Measurements from ENCODE around the gene EXOC3. TPM values are rescaled to one million over a fixed set of nuclear protein-coding genes. Genes with fewer than 3 reads are reported as not detected.
A peak's percentile ranks its signal among the peaks of the same experiment; 100 is the strongest.

EXOC3 gene
- total RNA-seq, 4 donors from 2014 or later = 49.5 to 87.5 (median 59.0) TPM

DNA sequence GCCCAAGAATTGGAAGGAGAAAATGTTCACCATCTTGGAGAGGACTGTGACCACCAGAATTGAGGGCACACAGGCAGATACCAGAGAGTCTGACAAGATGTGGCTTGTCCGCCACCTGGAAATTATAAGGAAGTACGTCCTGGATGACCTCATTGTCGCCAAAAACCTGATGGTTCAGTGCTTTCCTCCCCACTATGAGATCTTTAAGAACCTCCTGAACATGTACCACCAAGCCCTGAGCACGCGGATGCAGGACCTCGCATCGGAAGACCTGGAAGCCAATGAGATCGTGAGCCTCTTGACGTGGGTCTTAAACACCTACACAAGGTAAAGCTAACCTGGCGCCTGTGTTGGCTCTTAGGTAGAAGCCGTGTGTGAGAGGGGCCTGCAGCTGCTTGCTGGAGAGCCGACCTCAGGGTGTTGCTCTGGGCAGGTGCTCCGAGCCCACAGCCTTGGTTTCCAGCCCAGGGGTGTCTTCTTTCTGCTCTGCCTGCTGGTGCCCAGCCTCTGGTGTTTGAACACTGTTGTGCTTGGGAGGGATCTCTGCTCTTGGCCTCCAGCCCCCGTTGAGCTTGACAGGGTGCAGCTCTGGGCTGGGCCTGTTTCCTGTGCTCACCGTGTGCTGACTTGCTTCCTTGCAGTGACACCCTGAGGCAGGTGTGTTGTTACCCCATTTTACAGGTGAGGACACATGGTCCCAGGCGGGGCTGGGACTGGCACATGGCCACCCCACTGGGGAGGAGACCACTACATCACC lies 10.9 kb downstream of the EXOC3 start:
- 47 to 64% methylated on average over 14 to 16 of the region's 16 CpGs for WGBS, 2 donors
- intact Hi-C loops (cut with DNase I; ENCODE audit: low total_unique reads) = no loop called here
- TF ChIP-seq POLR2A (IDR thresholded peaks at IDR 0.05) = no peak
- TF ChIP-seq, protein P1, sequence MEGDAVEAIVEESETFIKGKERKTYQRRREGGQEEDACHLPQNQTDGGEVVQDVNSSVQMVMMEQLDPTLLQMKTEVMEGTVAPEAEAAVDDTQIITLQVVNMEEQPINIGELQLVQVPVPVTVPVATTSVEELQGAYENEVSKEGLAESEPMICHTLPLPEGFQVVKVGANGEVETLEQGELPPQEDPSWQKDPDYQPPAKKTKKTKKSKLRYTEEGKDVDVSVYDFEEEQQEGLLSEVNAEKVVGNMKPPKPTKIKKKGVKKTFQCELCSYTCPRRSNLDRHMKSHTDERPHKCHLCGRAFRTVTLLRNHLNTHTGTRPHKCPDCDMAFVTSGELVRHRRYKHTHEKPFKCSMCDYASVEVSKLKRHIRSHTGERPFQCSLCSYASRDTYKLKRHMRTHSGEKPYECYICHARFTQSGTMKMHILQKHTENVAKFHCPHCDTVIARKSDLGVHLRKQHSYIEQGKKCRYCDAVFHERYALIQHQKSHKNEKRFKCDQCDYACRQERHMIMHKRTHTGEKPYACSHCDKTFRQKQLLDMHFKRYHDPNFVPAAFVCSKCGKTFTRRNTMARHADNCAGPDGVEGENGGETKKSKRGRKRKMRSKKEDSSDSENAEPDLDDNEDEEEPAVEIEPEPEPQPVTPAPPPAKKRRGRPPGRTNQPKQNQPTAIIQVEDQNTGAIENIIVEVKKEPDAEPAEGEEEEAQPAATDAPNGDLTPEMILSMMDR (IDR thresholded peaks at IDR 0.05) = no peak
- DNase-seq (ENCODE audit: low spot score in 2 of 2) = peak in 1 of 2 donors; percentile 70
- no peak overlapping the region for H3K4me3 ChIP-seq (ENCODE audit: low read depth, poor library complexity, severe bottlenecking)

DNA sequence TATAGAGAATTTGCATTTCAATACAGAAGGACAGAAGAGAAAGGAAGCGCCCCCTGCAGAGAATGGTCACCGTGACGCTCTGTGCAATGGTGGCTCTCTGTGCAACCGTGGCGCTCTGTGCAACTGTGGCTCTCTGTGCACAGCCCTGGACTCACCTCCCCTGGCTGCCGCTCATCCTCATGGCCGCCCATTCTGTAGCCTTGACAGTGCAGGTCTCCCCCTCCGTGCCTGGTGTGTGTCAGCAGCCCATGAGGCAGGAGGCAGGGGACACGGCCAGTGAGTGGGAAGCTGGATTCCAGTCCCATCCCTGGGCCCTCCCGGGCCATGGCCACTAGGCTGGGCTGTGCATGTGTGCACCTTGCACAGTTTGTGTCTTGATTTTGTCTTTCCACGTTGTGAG lies 12.0 kb downstream of the EXOC3 start:
- 84 to 92% methylated on average over 11 of the region's 11 CpGs for WGBS, 2 donors
- no peak overlapping the region for H3K4me3 ChIP-seq (ENCODE audit: low read depth, poor library complexity, severe bottlenecking)
- TF ChIP-seq, protein P1 (IDR thresholded peaks at IDR 0.05) = no peak
- no peak for TF ChIP-seq POLR2A (IDR thresholded peaks at IDR 0.05)
- peak in 1 of 2 donors; percentile 73 for DNase-seq (ENCODE audit: low spot score in 2 of 2)
- intact Hi-C loops (cut with DNase I; ENCODE audit: low total_unique reads) = no loop called here

DNA sequence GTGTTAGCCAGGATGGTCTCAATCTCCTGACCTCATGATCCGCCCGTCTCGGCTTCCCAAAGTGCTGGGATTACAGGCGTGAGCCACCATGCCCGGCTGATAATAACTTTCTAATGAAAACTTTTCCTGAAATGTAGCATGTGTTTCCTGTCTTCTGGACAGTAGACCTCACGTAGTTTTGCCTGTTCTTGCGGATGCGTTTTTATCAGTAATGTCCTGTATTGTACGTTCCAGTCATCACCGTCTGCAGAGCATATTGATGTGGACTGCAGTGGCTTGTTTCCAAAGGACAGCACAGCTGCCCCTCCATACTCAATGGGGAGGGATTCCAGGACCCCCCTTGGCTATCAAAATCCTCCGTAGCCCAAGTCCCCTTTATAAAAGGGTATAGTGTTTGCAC lies 12.8 kb downstream of the EXOC3 start:
- peak in 1 of 2 donors; percentile 43 for DNase-seq (ENCODE audit: low spot score in 2 of 2)
- H3K4me3 ChIP-seq (ENCODE audit: low read depth, poor library complexity, severe bottlenecking) = no peak overlapping the region
- TF ChIP-seq POLR2A (IDR thresholded peaks at IDR 0.05) = no peak
- intact Hi-C loops (cut with DNase I; ENCODE audit: low total_unique reads) = no loop called here
- WGBS, 2 donors = 92% methylated on average over 11 of the region's 11 CpGs

DNA sequence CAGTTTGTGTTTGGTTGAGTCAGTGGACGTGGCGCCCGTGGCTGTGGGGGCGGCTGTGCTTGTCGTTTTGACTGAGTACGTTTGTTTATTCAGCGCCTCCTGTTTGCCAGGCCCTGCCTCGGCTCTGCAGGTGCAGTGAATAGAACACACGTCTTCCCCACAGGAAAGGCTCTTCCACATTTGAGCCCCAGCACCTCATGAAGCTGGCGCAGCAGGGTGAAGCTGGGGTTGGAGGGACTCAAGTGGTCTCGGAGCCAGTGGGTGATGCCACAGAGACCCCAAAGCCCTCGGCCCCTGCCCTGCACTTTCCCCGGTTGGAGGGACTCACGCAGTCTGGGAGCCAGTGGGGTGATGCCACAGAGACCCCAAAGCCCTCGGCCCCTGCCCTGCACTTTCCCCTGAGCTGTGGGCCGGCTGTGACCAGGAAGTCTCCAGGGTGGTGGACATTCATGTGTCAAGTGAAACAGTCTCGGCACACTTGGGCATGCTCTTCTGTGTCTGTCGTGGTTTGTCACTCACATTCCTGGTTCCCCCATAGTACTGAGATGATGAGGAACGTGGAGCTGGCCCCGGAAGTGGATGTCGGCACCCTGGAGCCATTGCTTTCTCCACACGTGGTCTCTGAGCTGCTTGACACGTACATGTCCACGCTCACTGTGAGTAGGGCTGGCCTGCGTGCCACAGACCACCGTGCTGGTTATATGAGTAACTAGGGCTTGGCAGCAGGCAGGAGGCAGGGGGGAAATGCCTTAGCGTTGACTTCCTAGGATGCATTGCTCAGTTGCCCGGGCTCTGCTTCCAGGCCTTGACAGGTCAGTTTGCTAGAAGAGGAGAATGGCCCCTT lies 13.6 kb downstream of the EXOC3 start:
- H3K4me3 ChIP-seq (ENCODE audit: low read depth, poor library complexity, severe bottlenecking) = no peak overlapping the region
- DNase-seq (ENCODE audit: low spot score in 2 of 2) = peak in 1 of 2 donors; percentile 75
- 88 to 90% methylated on average over 23 to 27 of the region's 28 CpGs for WGBS, 2 donors
- intact Hi-C loops (cut with DNase I; ENCODE audit: low total_unique reads) = no loop called here
- TF ChIP-seq, protein P1 (IDR thresholded peaks at IDR 0.05) = no peak
- no peak for TF ChIP-seq POLR2A (IDR thresholded peaks at IDR 0.05)

DNA sequence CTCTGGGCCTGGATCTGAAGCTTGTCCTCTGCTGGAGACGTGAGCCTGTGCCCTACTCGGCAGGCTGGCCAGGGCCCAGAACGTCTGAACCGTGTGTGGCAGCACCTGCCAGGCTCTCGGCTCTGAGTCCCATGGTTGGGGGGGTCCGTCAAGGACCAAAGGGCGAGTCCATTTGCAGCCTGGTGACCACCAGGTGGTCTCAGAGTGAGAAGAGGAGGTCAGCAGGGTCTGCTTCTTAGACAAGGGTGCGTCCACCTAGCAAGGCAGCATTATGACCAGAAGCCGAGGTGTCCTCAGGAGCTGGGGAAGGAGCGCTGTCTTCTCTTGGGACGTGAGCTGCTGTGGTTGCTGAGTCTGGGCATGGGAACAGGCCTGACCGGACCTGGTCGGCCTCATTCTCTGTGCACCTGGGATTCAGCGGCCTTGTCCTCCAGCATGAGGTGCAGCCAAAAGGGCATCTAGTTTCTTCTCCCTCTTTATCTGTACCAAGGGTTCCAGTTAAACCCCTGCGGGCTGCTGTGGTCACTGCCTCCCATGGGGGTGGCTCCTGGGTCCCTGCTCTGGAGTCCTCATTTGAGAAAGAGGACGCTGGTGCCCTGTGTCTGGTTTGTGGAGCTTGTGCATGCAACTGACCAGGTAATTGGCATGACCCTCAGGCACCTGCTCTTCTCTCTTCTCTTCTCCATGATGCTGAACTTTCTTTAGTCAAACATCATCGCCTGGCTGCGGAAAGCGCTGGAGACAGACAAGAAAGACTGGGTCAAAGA lies 14.4 kb downstream of the EXOC3 start:
- 93 to 95% methylated on average over 16 to 19 of the region's 19 CpGs for WGBS, 2 donors
- DNase-seq (ENCODE audit: low spot score in 2 of 2) = peak in 1 of 2 donors; percentile 81
- TF ChIP-seq, protein P1 (IDR thresholded peaks at IDR 0.05) = no peak
- TF ChIP-seq POLR2A (IDR thresholded peaks at IDR 0.05) = no peak
- H3K4me3 ChIP-seq (ENCODE audit: low read depth, poor library complexity, severe bottlenecking) = no peak overlapping the region
- intact Hi-C loops (cut with DNase I; ENCODE audit: low total_unique reads) = no loop called here
